ENCODE data around the gene PNMA6F.
"Not testable (repeated sequence)": the region's sequence is repeated elsewhere in the genome, so short reads cannot be mapped to it uniquely, and the experiment has no call there.

Gene PNMA6F

GRCh38 chrX:153334654-153335295 is 13.2 kb upstream of the PNMA6F start:
- DNase-seq: no peak

GRCh38 chrX:153333821-153334653 is 12.5 kb upstream of the PNMA6F start, which contains the start of gene ZNF275:
ZNF275 (plus strand) TSS chrX:153334153; CDS start chrX:153336680, 2,527 bp downstream.
- peak; percentile 13 for DNase-seq

DNA sequence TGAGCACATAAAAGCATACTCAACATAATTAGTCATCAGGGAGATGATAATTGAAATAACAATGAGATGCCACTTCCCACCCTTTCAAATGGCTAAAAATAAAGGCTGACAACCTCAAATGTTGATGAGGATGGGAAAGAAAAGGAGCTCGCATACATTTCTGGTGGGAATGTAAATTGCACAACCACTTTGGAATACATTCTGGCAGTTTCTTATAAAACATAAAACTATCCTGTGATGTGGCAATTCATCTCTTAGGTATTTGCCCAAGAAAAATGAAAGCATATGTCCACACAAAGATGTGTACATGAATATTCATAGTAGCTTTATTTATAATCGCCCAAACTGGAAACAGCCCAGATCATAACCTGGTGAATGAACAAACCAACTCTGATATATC is 11.7 kb upstream of the PNMA6F start:
- DNase-seq: no peak

DNA sequence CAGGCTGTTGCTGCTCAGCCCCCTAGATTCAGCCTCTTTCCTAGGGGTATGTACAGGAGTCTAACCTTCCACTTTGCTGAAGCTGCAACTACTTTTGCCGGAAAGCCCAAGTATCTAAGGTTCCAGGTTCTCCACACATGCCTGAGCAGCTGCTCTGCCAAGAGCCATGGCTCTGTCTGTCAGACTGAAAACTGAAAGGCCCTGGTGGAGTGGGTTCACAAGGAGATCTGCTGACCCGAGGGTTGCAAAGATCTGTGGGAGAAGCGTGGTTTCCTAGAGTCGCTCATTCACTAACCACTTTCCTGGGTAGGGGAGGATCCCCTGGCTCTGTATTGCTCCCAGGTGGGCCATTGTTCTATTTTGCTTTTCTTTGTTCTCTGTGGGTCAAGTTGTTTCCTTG is 6.0 kb upstream of the PNMA6F start:
- DNase-seq: no peak

DNA sequence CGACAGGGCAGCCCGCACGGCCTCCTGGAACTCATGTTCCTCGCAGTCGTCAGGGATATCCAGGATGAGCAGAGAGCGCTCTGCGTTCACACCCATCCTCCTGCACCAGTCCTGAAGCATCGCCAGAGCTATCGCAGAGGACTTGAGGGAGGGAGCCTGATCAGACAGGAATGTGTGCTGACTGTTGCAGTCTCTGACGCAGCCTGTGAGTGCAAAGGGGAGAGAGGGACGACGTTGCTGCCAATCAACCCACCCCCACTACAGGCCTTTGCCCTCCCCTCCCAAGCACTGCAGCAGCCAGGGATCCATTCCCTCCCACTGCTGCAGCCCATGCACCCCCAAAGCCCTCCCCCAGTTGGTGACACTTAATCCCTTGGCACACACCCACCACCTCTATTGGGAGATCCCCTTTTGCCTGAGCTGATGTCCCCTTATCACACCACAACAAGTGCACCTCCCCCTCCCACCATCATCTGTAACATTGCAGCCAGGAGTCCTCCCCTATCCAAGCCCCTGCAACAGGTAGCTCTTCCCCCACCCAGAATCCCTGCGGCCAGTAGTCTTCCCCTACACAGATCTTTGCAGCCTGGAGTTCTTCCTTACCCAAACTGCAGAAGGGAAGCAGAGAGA is 897 bp downstream of the PNMA6F start:
- DNase-seq: no peak

DNA sequence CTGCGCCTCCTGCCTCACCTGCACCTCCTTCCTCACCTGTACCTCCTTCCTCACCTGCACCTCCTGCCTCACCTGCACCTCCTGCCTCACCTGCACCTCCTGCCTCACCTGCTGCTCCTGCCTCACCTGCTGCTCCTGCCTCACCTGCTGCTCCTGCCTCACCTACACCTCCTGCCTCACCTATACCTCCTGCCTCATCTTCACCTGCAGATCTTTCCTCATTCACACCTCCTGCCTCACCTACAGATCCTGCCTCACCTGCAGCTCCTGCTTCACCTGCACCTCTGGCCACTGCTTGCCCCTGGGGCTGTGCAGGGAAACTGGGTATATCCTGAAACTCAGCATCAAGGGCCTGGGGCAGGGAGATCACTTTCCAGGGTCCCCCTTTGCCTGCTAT is 1.5 kb downstream of the PNMA6F start:
- not testable (repeated sequence) for DNase-seq

DNA sequence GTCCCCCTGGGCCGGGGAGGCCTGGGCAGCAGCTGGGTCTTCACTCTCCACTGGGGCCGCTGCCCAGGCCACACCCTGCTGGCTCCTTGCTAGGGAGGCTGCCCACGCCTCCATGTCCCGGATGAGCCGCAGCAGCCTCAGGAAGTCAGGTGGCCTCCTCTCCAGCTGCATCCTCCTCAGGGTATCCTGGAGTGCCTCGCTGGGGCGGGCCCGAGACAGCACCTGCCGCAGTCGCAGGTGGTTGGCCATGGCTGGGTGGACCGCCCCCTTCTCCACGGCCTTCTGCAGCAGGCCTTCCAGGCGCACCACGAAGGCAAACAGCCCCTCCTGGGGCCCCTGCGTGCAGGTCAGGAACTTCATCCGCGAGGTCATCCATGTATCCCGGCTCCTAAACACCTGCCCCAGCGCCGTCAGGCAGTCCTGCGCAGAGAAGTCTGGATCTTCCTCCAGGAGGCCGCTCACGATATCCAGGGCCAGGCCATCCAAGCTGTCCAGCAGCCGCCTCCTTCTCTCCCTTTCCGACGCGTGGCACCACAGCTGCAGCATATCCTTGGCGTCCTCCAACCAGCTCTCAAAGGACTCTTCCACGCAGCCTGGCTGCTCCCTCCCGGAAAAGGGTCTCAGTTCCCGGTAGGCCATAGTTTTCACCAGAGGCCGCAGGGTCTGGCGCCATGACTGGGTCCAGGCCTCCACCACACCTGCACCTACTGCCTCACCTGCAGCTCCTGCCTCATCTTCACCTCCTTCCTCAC is 2.1 kb downstream of the PNMA6F start:
- no peak for DNase-seq

- DNase-seq: no peak
These were observed 2.8 kb downstream of the PNMA6F start for GRCh38 chrX:153318811-153319210.

GRCh38 chrX:153317996-153318722 is 3.4 kb downstream of the PNMA6F start:
- no peak for DNase-seq

GRCh38 chrX:153317306-153317705 is 4.3 kb downstream of the PNMA6F start:
- DNase-seq: no peak

- no peak for DNase-seq
These were observed 8.7 kb downstream of the PNMA6F start for GRCh38 chrX:153312842-153313241.

GRCh38 chrX:153312041-153312440 is 9.5 kb downstream of the PNMA6F start:
- DNase-seq: no peak

- no peak for DNase-seq
These were observed 10.7 kb downstream of the PNMA6F start for GRCh38 chrX:153310901-153311300.

GRCh38 chrX:153307276-153308178 is 14.0 kb downstream of the PNMA6F start:
- DNase-seq: no peak

GRCh38 chrX:153306527-153307115 is 14.9 kb downstream of the PNMA6F start:
- DNase-seq: no peak

DNA sequence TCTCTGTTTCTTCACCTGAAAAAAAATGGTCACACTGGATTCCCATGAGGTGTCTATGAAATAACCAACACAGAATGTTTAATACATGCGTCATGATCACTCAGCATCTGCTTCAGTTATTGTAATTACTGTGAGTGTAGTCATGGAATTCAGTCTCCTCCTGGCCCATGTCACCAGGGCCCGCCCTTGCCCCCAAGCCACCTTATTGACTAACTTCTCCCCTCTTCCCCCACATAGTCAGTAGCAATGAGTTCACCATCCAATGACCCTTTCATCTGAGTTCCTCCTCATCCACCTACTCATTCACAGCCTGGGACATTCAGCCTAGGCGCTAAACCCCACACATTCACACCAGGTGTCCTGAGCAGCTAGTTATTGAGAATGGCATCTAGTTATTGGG is 15.6 kb downstream of the PNMA6F start:
- DNase-seq: no peak

GRCh38 chrX:153304988-153305736 is 16.4 kb downstream of the PNMA6F start:
- no peak for DNase-seq

- DNase-seq: no peak
These were observed 18.0 kb downstream of the PNMA6F start for GRCh38 chrX:153303276-153304262.

DNA sequence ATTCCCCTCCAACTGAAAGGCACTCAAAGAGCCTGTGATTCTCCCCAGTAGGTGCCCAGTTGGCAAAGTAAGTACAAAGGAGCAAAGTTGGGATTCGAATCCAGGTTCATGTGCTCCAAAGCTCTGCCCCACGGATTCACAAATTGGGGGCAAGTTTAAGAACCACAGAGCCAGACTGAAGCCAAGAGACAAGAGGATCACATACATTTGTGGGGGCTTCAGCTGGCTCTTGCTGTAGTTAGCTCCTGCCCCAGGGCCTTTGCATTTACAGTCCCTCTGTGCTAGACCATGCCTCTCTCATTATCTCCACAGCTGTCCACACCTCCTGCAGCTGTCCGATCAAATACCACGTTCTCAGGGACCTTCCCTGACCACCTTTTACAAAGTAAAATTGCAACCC is 18.8 kb downstream of the PNMA6F start:
- DNase-seq: no peak

Measured in KG1 (cell line).